Kasumi-1 (cell line): ENCODE results near the gene WDR33.

ENCODE experiments used
- DNase-seq, 2 experiments: peaks; one replicate each; lab custom pipeline; 2025; lab: John Stamatoyannopoulos, UW

Gene WDR33

GRCh38 chr2:127672341-127673224, 138.4 kb downstream of the WDR33 start:
- no peak for DNase-seq

GRCh38 chr2:127671557-127672302, 139.2 kb downstream of the WDR33 start:
- no peak for DNase-seq

- DNase-seq: no peak
These were observed 140.0 kb downstream of the WDR33 start for GRCh38 chr2:127670957-127671290.

- no peak for DNase-seq
These were observed 140.7 kb downstream of the WDR33 start for GRCh38 chr2:127670055-127670956.

- DNase-seq: no peak
These were observed 141.9 kb downstream of the WDR33 start for GRCh38 chr2:127669056-127669455.

GRCh38 chr2:127665267-127665893, 145.6 kb downstream of the WDR33 start:
- no peak for DNase-seq

GRCh38 chr2:127664895-127665225, 146.1 kb downstream of the WDR33 start:
- DNase-seq: no peak

- DNase-seq: no peak
These were observed 146.7 kb downstream of the WDR33 start for GRCh38 chr2:127664065-127664894.

GRCh38 chr2:127663566-127664064, 147.4 kb downstream of the WDR33 start:
- DNase-seq: no peak

- DNase-seq: no peak
These were observed 147.9 kb downstream of the WDR33 start for GRCh38 chr2:127662937-127663565.

- no peak for DNase-seq
These were observed 148.9 kb downstream of the WDR33 start for GRCh38 chr2:127661949-127662510.

- DNase-seq: no peak
These were observed 149.8 kb downstream of the WDR33 start for GRCh38 chr2:127661072-127661649.

GRCh38 chr2:127660291-127660578, 150.7 kb downstream of the WDR33 start:
- no peak for DNase-seq

- peak; percentile 26 to 27 for DNase-seq
These were observed 151.3 kb downstream of the WDR33 start for GRCh38 chr2:127659408-127660290.

GRCh38 chr2:127658641-127659407, 152.1 kb downstream of the WDR33 start:
- DNase-seq: no peak

GRCh38 chr2:127658146-127658545, 152.8 kb downstream of the WDR33 start:
- no peak for DNase-seq

GRCh38 chr2:127657232-127657595, 153.8 kb downstream of the WDR33 start:
- DNase-seq: no peak

- DNase-seq: no peak
These were observed 154.3 kb downstream of the WDR33 start for GRCh38 chr2:127656569-127657231.
